Karpas-422 (cell line): ENCODE data around the gene AATK. TPM values are rescaled to one million over a fixed set of nuclear protein-coding genes. Genes with fewer than 3 reads are reported as not detected.

Experiments
- DNase-seq: peaks from one replicate; pipeline ENCODE4 v3.0.0-alpha.2; 2015
- H2AFZ ChIP-seq: fragments of 200-600 bp; sonication (generic); 2 replicates; pipeline ENCODE4 v1.6.1; 2014; ENCODE audit warnings: antibody characterized with exemption, low read length, mixed read lengths
- H3K27ac ChIP-seq: fragments of 200-600 bp; sonication (generic); 2 replicates; pipeline ENCODE4 v1.5.1; 2014; ENCODE audit warnings: mild to moderate bottlenecking, low read length, moderate library complexity
- H3K27me3 ChIP-seq: fragments of 200-600 bp; sonication (generic); 2 replicates; pipeline ENCODE4 v1.6.1; 2014; ENCODE audit warnings: low read length, mixed read lengths
- H3K36me3 ChIP-seq: fragments of 200-600 bp; sonication (generic); 2 replicates; pipeline ENCODE4 v1.6.1; 2014; ENCODE audit warnings: low read length, mixed read lengths; ENCODE audit not compliant: insufficient read depth
- H3K4me1 ChIP-seq: fragments of 200-600 bp; sonication (generic); 2 replicates; pipeline ENCODE4 v1.6.1; 2014; ENCODE audit warnings: mild to moderate bottlenecking, low read length, mixed read lengths
- H3K4me2 ChIP-seq: fragments of 200-600 bp; sonication (generic); 2 replicates; pipeline ENCODE4 v1.6.1; 2014; ENCODE audit warnings: low read length, low read depth, mild to moderate bottlenecking; ENCODE audit not compliant: poor library complexity, severe bottlenecking
- H3K4me3 ChIP-seq: fragments of 200-600 bp; sonication (generic); 2 replicates; pipeline ENCODE4 v1.5.1; 2014; ENCODE audit warnings: mild to moderate bottlenecking, antibody characterized with exemption, low read length, mixed read lengths
- H3K79me2 ChIP-seq: fragments of 200-600 bp; sonication (generic); 2 replicates; pipeline ENCODE4 v1.6.1; 2014; ENCODE audit warnings: mild to moderate bottlenecking, low read length, mixed read lengths
- H3K9ac ChIP-seq: fragments of 200-600 bp; sonication (generic); 2 replicates; pipeline ENCODE4 v1.6.0; 2014; ENCODE audit warnings: low read length
- H3K9me2 ChIP-seq: fragments of 200-600 bp; sonication (generic), shearing (Covaris generic); replicated peaks from 2 replicates; pipeline ENCODE4 v1.6.0; 2014; ENCODE audit warnings: mild to moderate bottlenecking, low read length, moderate library complexity; ENCODE audit not compliant: insufficient read depth
- H3K9me3 ChIP-seq: fragments of 300-700, 200-600 bp; sonication (generic); 2 replicates; pipeline ENCODE4 v1.6.1; 2014; ENCODE audit warnings: low read length, mixed read lengths
- H4K20me1 ChIP-seq: fragments of 200-600 bp; sonication (generic); 2 replicates; pipeline ENCODE4 v1.6.1; 2014; ENCODE audit warnings: mild to moderate bottlenecking, antibody characterized with exemption, low read length, low read depth; ENCODE audit not compliant: insufficient read depth
- total RNA-seq: library from RNA; depleted of rRNA; stranded (reverse); fragments of >200 nt; shearing (Covaris generic); gene quantifications from 2 replicates; pipeline ENCODE4 v1.2.3, GENCODE V29; 2014; ENCODE audit warnings: low replicate concordance

The AATK gene
- total RNA-seq, 1 experiment from 2014 or later: not detected

- no peak overlapping the region for H3K4me3 ChIP-seq
- H3K4me2 ChIP-seq: no peak overlapping the region
- H3K9me2 ChIP-seq: no peaks in the 10 kb centered on the region
- H3K79me2 ChIP-seq: no peaks in the 10 kb centered on the region
- H3K36me3 ChIP-seq: no peaks in the 10 kb centered on the region
- H2AFZ ChIP-seq: no peak overlapping the region
- H3K4me1 ChIP-seq: peaks cover 6% of the 10 kb centered on the region
- no peak for DNase-seq
- no peaks in the 10 kb centered on the region for H3K9me3 ChIP-seq
- H3K27ac ChIP-seq: no peak overlapping the region
- no peaks in the 10 kb centered on the region for H3K27me3 ChIP-seq
- H4K20me1 ChIP-seq: 0 out of 2 replicates have a peak, but pooled peaks cover 2% of the 10 kb centered on the region
- H3K9ac ChIP-seq: no peak overlapping the region
These were observed 33.4 kb upstream of the AATK start for GRCh38 chr17:81199482-81199830.

- Histone ChIP-seq H3K27me3 (no peaks in the 10 kb centered on the region), H3K9ac (no peak overlapping the region), H3K4me2 (no peak overlapping the region), H3K27ac (no peak overlapping the region), H3K4me3 (no peak overlapping the region), H4K20me1 (0 out of 2 replicates have a peak, but pooled peaks cover 2% of the 10 kb centered on the region), H3K9me2 (no peaks in the 10 kb centered on the region), H2AFZ (no peak overlapping the region), H3K9me3 (no peaks in the 10 kb centered on the region), H3K4me1 (peaks cover 6% of the 10 kb centered on the region), H3K36me3 (no peaks in the 10 kb centered on the region), H3K79me2 (no peaks in the 10 kb centered on the region)
- no peak for DNase-seq
These were observed 32.9 kb upstream of the AATK start for GRCh38 chr17:81198826-81199481.

GRCh38 chr17:81197831-81198490, 31.9 kb upstream of the AATK start:
- H3K27ac ChIP-seq: no peak overlapping the region
- H3K4me2 ChIP-seq: no peak overlapping the region
- H3K4me3 ChIP-seq: no peak overlapping the region
- 0 out of 2 replicates have a peak, but pooled peaks cover 2% of the 10 kb centered on the region for H4K20me1 ChIP-seq
- H2AFZ ChIP-seq: no peak overlapping the region
- peaks cover 6% of the 10 kb centered on the region for H3K4me1 ChIP-seq
- H3K9me2 ChIP-seq: no peaks in the 10 kb centered on the region
- no peak overlapping the region for H3K9ac ChIP-seq
- H3K79me2 ChIP-seq: no peaks in the 10 kb centered on the region
- no peaks in the 10 kb centered on the region for H3K27me3 ChIP-seq
- no peak for DNase-seq
- no peaks in the 10 kb centered on the region for H3K9me3 ChIP-seq
- no peaks in the 10 kb centered on the region for H3K36me3 ChIP-seq

GRCh38 chr17:81197409-81197795, 31.4 kb upstream of the AATK start:
- Histone ChIP-seq H3K27ac (no peak overlapping the region), H3K79me2 (no peaks in the 10 kb centered on the region), H4K20me1 (0 out of 2 replicates have a peak, but pooled peaks cover 2% of the 10 kb centered on the region), H3K9ac (no peak overlapping the region), H3K27me3 (no peaks in the 10 kb centered on the region), H3K4me3 (no peak overlapping the region), H3K9me2 (no peaks in the 10 kb centered on the region), H3K4me1 (peaks cover 6% of the 10 kb centered on the region), H3K4me2 (no peak overlapping the region), H2AFZ (no peak overlapping the region), H3K9me3 (no peaks in the 10 kb centered on the region), H3K36me3 (no peaks in the 10 kb centered on the region)
- DNase-seq: no peak

- Histone ChIP-seq H2AFZ (no peak overlapping the region), H3K27me3 (no peaks in the 10 kb centered on the region), H4K20me1 (0 out of 2 replicates have a peak, but pooled peaks cover 2% of the 10 kb centered on the region), H3K9me2 (no peaks in the 10 kb centered on the region), H3K9ac (no peak overlapping the region), H3K4me2 (no peak overlapping the region), H3K4me1 (peaks cover 6% of the 10 kb centered on the region), H3K9me3 (no peaks in the 10 kb centered on the region), H3K27ac (no peak overlapping the region), H3K4me3 (no peak overlapping the region), H3K79me2 (no peaks in the 10 kb centered on the region), H3K36me3 (no peaks in the 10 kb centered on the region)
- DNase-seq: no peak
These were observed 30.7 kb upstream of the AATK start for GRCh38 chr17:81196505-81197408.

GRCh38 chr17:81195941-81196495, 30.0 kb upstream of the AATK start:
- peaks cover under 1% of the 10 kb centered on the region for H3K4me1 ChIP-seq
- H2AFZ ChIP-seq: no peak overlapping the region
- H3K4me2 ChIP-seq: no peak overlapping the region
- H3K9me3 ChIP-seq: no peaks in the 10 kb centered on the region
- no peak overlapping the region for H3K9ac ChIP-seq
- no peaks in the 10 kb centered on the region for H3K9me2 ChIP-seq
- 0 out of 2 replicates have a peak, but pooled peaks cover under 1% of the 10 kb centered on the region for H4K20me1 ChIP-seq
- no peak for DNase-seq
- no peaks in the 10 kb centered on the region for H3K36me3 ChIP-seq
- H3K27ac ChIP-seq: no peak overlapping the region
- no peaks in the 10 kb centered on the region for H3K79me2 ChIP-seq
- H3K4me3 ChIP-seq: no peak overlapping the region
- H3K27me3 ChIP-seq: no peaks in the 10 kb centered on the region

GRCh38 chr17:81194941-81195901, 29.2 kb upstream of the AATK start:
- Histone ChIP-seq H3K27me3 (no peaks in the 10 kb centered on the region), H3K9ac (no peak overlapping the region), H4K20me1 (no peaks in the 10 kb centered on the region), H3K9me3 (no peaks in the 10 kb centered on the region), H3K79me2 (no peaks in the 10 kb centered on the region), H3K4me3 (no peak overlapping the region), H2AFZ (no peak overlapping the region), H3K4me2 (no peak overlapping the region), H3K36me3 (no peaks in the 10 kb centered on the region), H3K4me1 (no peaks in the 10 kb centered on the region), H3K9me2 (no peaks in the 10 kb centered on the region), H3K27ac (no peak overlapping the region)
- no peak for DNase-seq
